ENCODE measurements around the gene PCGF3. TPM values are rescaled to one million over a fixed set of nuclear protein-coding genes. Genes with fewer than 3 reads are reported as not detected.

PCGF3 gene
- total RNA-seq, 1 experiment from 2014 or later = 31.5 TPM

GRCh38 chr4:815464-816146, 110.0 kb downstream of the PCGF3 start:
- Histone ChIP-seq H4K20me1 (ENCODE audit: low read length) (no peaks in the 10 kb centered on the region), H2AFZ (ENCODE audit: low read length) (no peak overlapping the region), H3K27me3 (ENCODE audit: low read length) (peaks cover 4% of the 10 kb centered on the region; the same call in 1 of the 2 replicates), H3K9me3 (ENCODE audit: low read length) (no peaks in the 10 kb centered on the region), H3K9ac (ENCODE audit: low read length) (no peak overlapping the region), H3K4me1 (ENCODE audit: insufficient read depth, low read length) (no peaks in the 10 kb centered on the region), H3K36me3 (ENCODE audit: low read depth, low read length) (no peaks in the 10 kb centered on the region), H3K79me2 (ENCODE audit: low read length) (no peaks in the 10 kb centered on the region), H3K4me3 (ENCODE audit: low read length) (no peak overlapping the region), H3F3A (ENCODE audit: low read length, unreplicated experiment) (no peaks in the 10 kb centered on the region), H3K9me2 (replicated peaks; ENCODE audit: low read length) (no peaks in the 10 kb centered on the region), H3K4me2 (ENCODE audit: low read length) (no peak overlapping the region), H3K27ac (ENCODE audit: low read length) (no peak overlapping the region)
- intact Hi-C loops (cut with micrococcal nuclease) = no loop called here
- ChIA-PET CTCF (no interaction called here), POLR2A (ENCODE audit: unreplicated experiment) (no interaction called here)
- TF ChIP-seq EZH2 (IDR thresholded peaks at IDR 0.05; ENCODE audit: low read length, unreplicated experiment) (no peak), EZH2phosphoT487 (IDR thresholded peaks at IDR 0.05; ENCODE audit: borderline replicate concordance, low read length) (no peak), CTCF (conservative IDR thresholded peaks at IDR 0.05; ENCODE audit: low read depth, low read length) (no peak)
- DNase-seq (no peak), ATAC-seq (no peak)
- no TSS peak for BruUV-seq (replicated peaks)

GRCh38 chr4:818106-818921, 112.7 kb downstream of the PCGF3 start:
- ChIA-PET CTCF (no interaction called here), POLR2A (ENCODE audit: unreplicated experiment) (no interaction called here)
- Histone ChIP-seq H3K36me3 (ENCODE audit: low read depth, low read length) (no peaks in the 10 kb centered on the region), H3K27me3 (ENCODE audit: low read length) (peaks cover 4% of the 10 kb centered on the region; the same call in 1 of the 2 replicates), H3K9me3 (ENCODE audit: low read length) (no peaks in the 10 kb centered on the region), H2AFZ (ENCODE audit: low read length) (no peak overlapping the region), H4K20me1 (ENCODE audit: low read length) (no peaks in the 10 kb centered on the region), H3K4me1 (ENCODE audit: insufficient read depth, low read length) (no peaks in the 10 kb centered on the region), H3K79me2 (ENCODE audit: low read length) (no peaks in the 10 kb centered on the region), H3K9ac (ENCODE audit: low read length) (no peak overlapping the region), H3K4me3 (ENCODE audit: low read length) (no peak overlapping the region), H3K9me2 (replicated peaks; ENCODE audit: low read length) (no peaks in the 10 kb centered on the region), H3F3A (ENCODE audit: low read length, unreplicated experiment) (no peaks in the 10 kb centered on the region), H3K27ac (ENCODE audit: low read length) (no peak overlapping the region), H3K4me2 (ENCODE audit: low read length) (no peak overlapping the region)
- BruUV-seq (replicated peaks) = no TSS peak
- TF ChIP-seq EZH2 (IDR thresholded peaks at IDR 0.05; ENCODE audit: low read length, unreplicated experiment) (no peak), EZH2phosphoT487 (IDR thresholded peaks at IDR 0.05; ENCODE audit: borderline replicate concordance, low read length) (no peak), CTCF (conservative IDR thresholded peaks at IDR 0.05; ENCODE audit: low read depth, low read length) (no peak)
- DNase-seq (no peak), ATAC-seq (no peak)
- intact Hi-C loops (cut with micrococcal nuclease) = no loop called here
